ENCODE measurements around the gene ZNHIT2.

DNA sequence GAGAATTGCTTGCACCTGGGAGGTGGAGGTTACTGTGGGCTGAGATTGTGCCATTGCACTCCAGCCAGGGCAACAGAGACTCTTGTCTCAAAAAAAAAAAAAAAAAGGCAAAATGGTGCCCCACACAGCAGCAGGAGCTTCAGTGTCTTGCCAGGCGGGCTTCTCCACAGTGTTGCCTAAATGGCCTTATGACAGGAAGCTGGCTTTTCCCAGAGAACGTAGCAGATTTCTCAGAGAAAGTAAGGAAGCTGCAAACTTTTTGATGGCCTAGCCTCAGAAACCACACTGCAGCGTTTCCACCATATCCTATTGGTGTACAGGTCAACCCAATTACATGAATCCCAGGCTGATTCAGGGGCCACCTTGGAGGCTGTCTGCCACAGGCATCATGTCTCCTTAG lies 39.8 kb upstream of the ZNHIT2 start:
- TF ChIP-seq, protein P1, sequence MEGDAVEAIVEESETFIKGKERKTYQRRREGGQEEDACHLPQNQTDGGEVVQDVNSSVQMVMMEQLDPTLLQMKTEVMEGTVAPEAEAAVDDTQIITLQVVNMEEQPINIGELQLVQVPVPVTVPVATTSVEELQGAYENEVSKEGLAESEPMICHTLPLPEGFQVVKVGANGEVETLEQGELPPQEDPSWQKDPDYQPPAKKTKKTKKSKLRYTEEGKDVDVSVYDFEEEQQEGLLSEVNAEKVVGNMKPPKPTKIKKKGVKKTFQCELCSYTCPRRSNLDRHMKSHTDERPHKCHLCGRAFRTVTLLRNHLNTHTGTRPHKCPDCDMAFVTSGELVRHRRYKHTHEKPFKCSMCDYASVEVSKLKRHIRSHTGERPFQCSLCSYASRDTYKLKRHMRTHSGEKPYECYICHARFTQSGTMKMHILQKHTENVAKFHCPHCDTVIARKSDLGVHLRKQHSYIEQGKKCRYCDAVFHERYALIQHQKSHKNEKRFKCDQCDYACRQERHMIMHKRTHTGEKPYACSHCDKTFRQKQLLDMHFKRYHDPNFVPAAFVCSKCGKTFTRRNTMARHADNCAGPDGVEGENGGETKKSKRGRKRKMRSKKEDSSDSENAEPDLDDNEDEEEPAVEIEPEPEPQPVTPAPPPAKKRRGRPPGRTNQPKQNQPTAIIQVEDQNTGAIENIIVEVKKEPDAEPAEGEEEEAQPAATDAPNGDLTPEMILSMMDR (conservative IDR thresholded peaks at IDR 0.05; ENCODE audit: low read depth, low read length), result no peak
- no peak for TF ChIP-seq EZH2 (IDR thresholded peaks at IDR 0.05; ENCODE audit: borderline replicate concordance, low read depth, low read length, poor library complexity, severe bottlenecking)

All from A673 (cell line).